ENCODE data around the gene FNTB.

FNTB gene

GRCh38 chr14:65044596-65044959 is 57.9 kb downstream of the FNTB start:
- no peak for TF ChIP-seq NFIC (IDR thresholded peaks at IDR 0.05)
- no peak for TF ChIP-seq REST (IDR thresholded peaks at IDR 0.05; ENCODE audit: low read depth)
- TF ChIP-seq MAX (IDR thresholded peaks at IDR 0.05): no peak
- no peak for TF ChIP-seq EP300 (IDR thresholded peaks at IDR 0.05; ENCODE audit: borderline replicate concordance)
- no peak for TF ChIP-seq TAF1 (IDR thresholded peaks at IDR 0.05; ENCODE audit: low read depth)
- TF ChIP-seq CREB1 (IDR thresholded peaks at IDR 0.05; ENCODE audit: low read depth): no peak
- TF ChIP-seq CEBPB (IDR thresholded peaks at IDR 0.05): no peak
- no peak for TF ChIP-seq RAD21 (IDR thresholded peaks at IDR 0.05; ENCODE audit: low read depth)
- no peak for TF ChIP-seq ZBTB7A (IDR thresholded peaks at IDR 0.05; ENCODE audit: low read depth)
- TF ChIP-seq TCF12 (IDR thresholded peaks at IDR 0.05; ENCODE audit: low read depth): no peak
- TF ChIP-seq EGR1 (IDR thresholded peaks at IDR 0.05): no peak
- no peak for TF ChIP-seq TEAD4 (IDR thresholded peaks at IDR 0.05)
- no peak for TF ChIP-seq YY1 (IDR thresholded peaks at IDR 0.05; ENCODE audit: low read depth)
- no peak for TF ChIP-seq FOXM1 (IDR thresholded peaks at IDR 0.05; ENCODE audit: borderline replicate concordance, low read depth)
- no peak for TF ChIP-seq USF1 (IDR thresholded peaks at IDR 0.05)

- TF ChIP-seq TEAD4 (IDR thresholded peaks at IDR 0.05) (no peak), TCF12 (IDR thresholded peaks at IDR 0.05; ENCODE audit: low read depth) (no peak), FOXM1 (IDR thresholded peaks at IDR 0.05; ENCODE audit: borderline replicate concordance, low read depth) (no peak), YY1 (IDR thresholded peaks at IDR 0.05; ENCODE audit: low read depth) (no peak), CREB1 (IDR thresholded peaks at IDR 0.05; ENCODE audit: low read depth) (no peak), ZBTB7A (IDR thresholded peaks at IDR 0.05; ENCODE audit: low read depth) (no peak), TAF1 (IDR thresholded peaks at IDR 0.05; ENCODE audit: low read depth) (no peak), EP300 (IDR thresholded peaks at IDR 0.05; ENCODE audit: borderline replicate concordance) (no peak), REST (IDR thresholded peaks at IDR 0.05; ENCODE audit: low read depth) (no peak), USF1 (IDR thresholded peaks at IDR 0.05) (no peak), NFIC (IDR thresholded peaks at IDR 0.05) (no peak), EGR1 (IDR thresholded peaks at IDR 0.05) (no peak), CEBPB (IDR thresholded peaks at IDR 0.05) (no peak), MAX (IDR thresholded peaks at IDR 0.05) (no peak), RAD21 (IDR thresholded peaks at IDR 0.05; ENCODE audit: low read depth) (no peak)
Measured at GRCh38 chr14:65045006-65045405, 58.3 kb downstream of the FNTB start.

- TF ChIP-seq TEAD4 (IDR thresholded peaks at IDR 0.05) (no peak), FOXM1 (IDR thresholded peaks at IDR 0.05; ENCODE audit: borderline replicate concordance, low read depth) (no peak), REST (IDR thresholded peaks at IDR 0.05; ENCODE audit: low read depth) (no peak), USF1 (IDR thresholded peaks at IDR 0.05) (no peak)
Measured at GRCh38 chr14:65045709-65046108, 59.0 kb downstream of the FNTB start.

GRCh38 chr14:65052832-65053231 is 66.1 kb downstream of the FNTB start:
- TF ChIP-seq TAF1 (IDR thresholded peaks at IDR 0.05; ENCODE audit: low read depth): no peak
- no peak for TF ChIP-seq FOXM1 (IDR thresholded peaks at IDR 0.05; ENCODE audit: borderline replicate concordance, low read depth)
- no peak for TF ChIP-seq YY1 (IDR thresholded peaks at IDR 0.05; ENCODE audit: low read depth)
- no peak for TF ChIP-seq ZBTB7A (IDR thresholded peaks at IDR 0.05; ENCODE audit: low read depth)
- TF ChIP-seq REST (IDR thresholded peaks at IDR 0.05; ENCODE audit: low read depth): no peak
- no peak for TF ChIP-seq TEAD4 (IDR thresholded peaks at IDR 0.05)
- no peak for TF ChIP-seq CEBPB (IDR thresholded peaks at IDR 0.05)
- TF ChIP-seq NFIC (IDR thresholded peaks at IDR 0.05): no peak
- TF ChIP-seq MAX (IDR thresholded peaks at IDR 0.05): no peak
- TF ChIP-seq EP300 (IDR thresholded peaks at IDR 0.05; ENCODE audit: borderline replicate concordance): no peak
- no peak for TF ChIP-seq CREB1 (IDR thresholded peaks at IDR 0.05; ENCODE audit: low read depth)
